Measurements from ENCODE around the gene GPR50. TPM values are rescaled to one million over a fixed set of nuclear protein-coding genes. Genes with fewer than 3 reads are reported as not detected.

GPR50 gene
- total RNA-seq, 3 donors from 2014 or later (not counting 1 experiment from before 2014, with no cell fraction given) = not detected

- 5% methylated on average over 89 of the region's 96 CpGs for WGBS (ENCODE audit: insufficient coverage)
- Histone ChIP-seq H3K27me3 (ENCODE audit: control insufficient read depth, insufficient read depth, low read length) (peaks cover 7% of the 10 kb centered on the region), H3K9me3 (ENCODE audit: control insufficient read depth, insufficient read depth, low read length) (no peaks in the 10 kb centered on the region), H3K36me3 (ENCODE audit: control insufficient read depth, insufficient read depth, low read length) (no peaks in the 10 kb centered on the region), H3K27ac (ENCODE audit: low read length) (no peak overlapping the region), H3K4me3 (ENCODE audit: low read length) (no peak overlapping the region), H3K4me1 (ENCODE audit: control insufficient read depth, insufficient read depth, low read length) (no peaks in the 10 kb centered on the region)
- no peak overlapping the region for H3K27ac Mint-ChIP-seq
- H3K36me3 Mint-ChIP-seq = no peaks in the 10 kb centered on the region
- TF ChIP-seq CTCF (IDR thresholded peaks at IDR 0.05) = no peak
- H3K4me3 Mint-ChIP-seq = no peak overlapping the region
- H3K9me3 Mint-ChIP-seq = no peaks in the 10 kb centered on the region
- ATAC-seq = no peak
- H3K4me1 Mint-ChIP-seq = no peaks in the 10 kb centered on the region
- intact Hi-C loops (cut with micrococcal nuclease) = no loop called here
- peaks cover 44 to 56% of the 10 kb centered on the region in 2 donors for H3K27me3 Mint-ChIP-seq (ENCODE audit: low read depth in 2 of 2)
- no peak for DNase-seq
These were observed 1.0 kb downstream of the GPR50 start for GRCh38 chrX:151177141-151178027.

- intact Hi-C loops (cut with micrococcal nuclease) = no loop called here
- TF ChIP-seq CTCF (IDR thresholded peaks at IDR 0.05) = no peak
- H3K4me3 ChIP-seq (ENCODE audit: low read length) = no peak overlapping the region
- H3K27ac ChIP-seq (ENCODE audit: low read length) = no peak overlapping the region
- peaks cover 7% of the 10 kb centered on the region for H3K27me3 ChIP-seq (ENCODE audit: control insufficient read depth, insufficient read depth, low read length)
- ATAC-seq (no peak), DNase-seq (no peak)
- 5% methylated on average over 6 of the region's 18 CpGs for WGBS (ENCODE audit: insufficient coverage)
- H3K4me1 ChIP-seq (ENCODE audit: control insufficient read depth, insufficient read depth, low read length) = no peaks in the 10 kb centered on the region
- no peaks in the 10 kb centered on the region for H3K36me3 ChIP-seq (ENCODE audit: control insufficient read depth, insufficient read depth, low read length)
- Mint-ChIP-seq H3K36me3 (no peaks in the 10 kb centered on the region), H3K4me1 (no peaks in the 10 kb centered on the region), H3K9me3 (no peaks in the 10 kb centered on the region), H3K27me3 (ENCODE audit: low read depth in 2 of 2) (peaks cover 47 to 65% of the 10 kb centered on the region in 2 donors), H3K4me3 (no peak overlapping the region), H3K27ac (no peak overlapping the region)
- no peaks in the 10 kb centered on the region for H3K9me3 ChIP-seq (ENCODE audit: control insufficient read depth, insufficient read depth, low read length)
These were observed 2.4 kb downstream of the GPR50 start for GRCh38 chrX:151178746-151179145.

- DNase-seq (no peak), ATAC-seq (no peak)
- H3K27ac ChIP-seq (ENCODE audit: low read length) = no peak overlapping the region
- Mint-ChIP-seq H3K9me3 (no peaks in the 10 kb centered on the region), H3K27ac (no peak overlapping the region), H3K4me1 (no peaks in the 10 kb centered on the region), H3K36me3 (no peaks in the 10 kb centered on the region), H3K27me3 (ENCODE audit: low read depth in 2 of 2) (peaks cover 47 to 61% of the 10 kb centered on the region in 2 donors), H3K4me3 (no peak overlapping the region)
- intact Hi-C loops (cut with micrococcal nuclease) = no loop called here
- H3K36me3 ChIP-seq (ENCODE audit: control insufficient read depth, insufficient read depth, low read length) = no peaks in the 10 kb centered on the region
- no peak for TF ChIP-seq CTCF (IDR thresholded peaks at IDR 0.05)
- WGBS (ENCODE audit: insufficient coverage) = 95% methylated on average over 18 of the region's 18 CpGs
- H3K4me3 ChIP-seq (ENCODE audit: low read length) = no peak overlapping the region
- H3K4me1 ChIP-seq (ENCODE audit: control insufficient read depth, insufficient read depth, low read length) = no peaks in the 10 kb centered on the region
- H3K27me3 ChIP-seq (ENCODE audit: control insufficient read depth, insufficient read depth, low read length) = peaks cover 4% of the 10 kb centered on the region
- H3K9me3 ChIP-seq (ENCODE audit: control insufficient read depth, insufficient read depth, low read length) = no peaks in the 10 kb centered on the region
These were observed 4.0 kb downstream of the GPR50 start for GRCh38 chrX:151180400-151180799.

Measured in natural killer cell (primary cell).